ENCODE results near the gene RNASE9.
"Not testable (repeated sequence)": the region's sequence is repeated elsewhere in the genome, so short reads cannot be mapped to it uniquely, and the experiment has no call there.

RNASE9 gene

DNA sequence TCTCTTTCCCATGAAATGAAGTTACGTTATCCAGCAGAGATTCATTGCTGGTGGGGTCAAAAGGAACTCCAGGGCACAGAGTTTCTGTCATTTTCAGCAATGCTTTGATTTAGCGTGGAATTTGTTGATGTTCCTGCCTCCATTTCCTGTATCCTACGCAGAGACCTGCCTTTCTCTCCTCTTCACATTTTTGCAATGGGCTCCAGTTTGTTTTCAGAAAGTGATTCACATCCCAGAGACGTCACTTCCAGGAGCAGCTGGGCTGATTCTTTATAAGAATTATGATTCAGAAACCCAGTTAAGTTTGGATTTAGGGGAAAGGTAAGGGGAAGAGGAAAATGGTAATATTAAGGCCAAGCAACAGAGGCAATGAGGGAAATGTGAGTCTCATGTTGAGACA, 43.9 kb downstream of the RNASE9 start:
- no peak for DNase-seq (ENCODE audit: low spot score)

DNA sequence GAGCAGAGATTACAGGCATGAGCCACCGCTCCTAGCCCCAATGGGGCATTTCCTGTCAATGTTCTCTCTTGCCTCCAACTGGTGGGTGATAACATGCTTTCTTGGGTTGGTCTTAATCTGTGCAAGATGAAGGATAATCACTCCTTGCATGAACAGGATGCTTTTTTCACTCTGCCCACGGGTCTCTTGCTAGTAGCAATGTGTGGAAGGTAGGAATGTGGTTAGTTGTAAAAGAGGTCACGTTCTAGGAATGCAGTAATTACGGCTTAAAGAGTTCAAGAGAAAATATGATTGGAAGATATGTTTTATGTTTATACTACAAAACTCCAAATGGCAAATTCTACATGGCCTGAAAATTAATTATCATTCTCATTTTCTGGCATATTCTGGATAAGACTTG, 45.0 kb downstream of the RNASE9 start:
- no peak for DNase-seq (ENCODE audit: low spot score)

GRCh38 chr14:20512177-20512905, 48.5 kb downstream of the RNASE9 start:
- no peak for DNase-seq (ENCODE audit: low spot score)

GRCh38 chr14:20508367-20508766, 52.5 kb downstream of the RNASE9 start:
- DNase-seq (ENCODE audit: low spot score): no peak

GRCh38 chr14:20507537-20507936, 53.3 kb downstream of the RNASE9 start:
- not testable (repeated sequence) for DNase-seq (ENCODE audit: low spot score)

DNA sequence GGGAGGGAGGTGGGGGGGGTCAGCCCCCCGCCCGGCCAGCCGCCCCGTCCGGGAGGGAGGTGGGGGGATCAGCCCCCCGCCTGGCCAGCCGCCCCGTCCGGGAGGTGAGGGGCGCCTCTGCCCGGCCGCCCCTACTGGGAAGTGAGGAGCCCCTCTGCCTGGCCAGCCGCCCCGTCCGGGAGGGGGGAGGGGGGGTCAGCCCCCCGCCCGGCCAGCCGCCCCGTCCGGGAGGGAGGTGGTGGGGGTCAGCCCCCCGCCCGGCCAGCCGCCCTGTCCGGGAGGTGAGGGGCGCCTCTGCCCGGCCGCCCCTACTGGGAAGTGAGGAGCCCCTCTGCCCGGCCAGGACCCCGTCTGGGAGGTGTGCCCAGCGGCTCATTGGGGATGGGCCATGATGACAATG, 54.1 kb downstream of the RNASE9 start:
- DNase-seq (ENCODE audit: low spot score): not testable (repeated sequence)

- DNase-seq (ENCODE audit: low spot score): not testable (repeated sequence)
Measured at GRCh38 chr14:20506276-20506675, 54.6 kb downstream of the RNASE9 start.
